ENCODE results near the gene NANS. TPM values are rescaled to one million over a fixed set of nuclear protein-coding genes. Genes with fewer than 3 reads are reported as not detected.

NANS gene
- total and polyA plus RNA-seq, 4 donors: 23.4 to 55.4 (median 42.8) TPM

DNA sequence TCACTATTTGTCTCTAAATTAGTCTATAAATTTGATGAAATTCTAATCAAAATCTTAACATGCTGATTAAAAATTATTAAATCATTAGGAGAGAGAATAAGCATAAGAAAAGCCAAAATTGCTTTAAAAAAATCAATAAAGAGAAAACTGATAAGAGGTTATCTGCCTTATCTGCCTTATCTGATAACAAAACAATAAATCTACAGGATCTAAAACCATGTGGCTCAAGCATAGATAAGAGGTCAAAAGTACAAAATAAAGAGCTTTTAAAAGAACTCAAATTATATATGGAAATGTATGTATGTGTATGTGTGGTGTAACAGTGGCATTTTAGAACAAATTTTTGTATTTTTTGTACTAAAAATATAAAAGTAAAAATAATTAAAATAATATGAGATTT is 43.9 kb downstream of the NANS start:
- no peaks in the 10 kb centered on the region for H3K27me3 ChIP-seq (ENCODE audit: control insufficient read depth in 4 of 4, insufficient read depth in 4 of 4, low read length in 3 of 4)
- peaks cover 5 to 11% (median 8%) of the 10 kb centered on the region in 4 donors for H3K36me3 ChIP-seq (ENCODE audit: control insufficient read depth in 4 of 4, insufficient read depth in 3 of 4, low read depth in 1 of 4, low read length in 3 of 4)
- peaks cover 0 to 5% (median 2%) of the 10 kb centered on the region in 4 donors for H3K4me1 ChIP-seq (ENCODE audit: control insufficient read depth in 4 of 4, insufficient read depth in 4 of 4, low read length in 3 of 4)
- no peak overlapping the region for H3K27ac ChIP-seq (ENCODE audit: low read depth in 1 of 2, low read length in 2 of 2)
- no peak for TF ChIP-seq ATF3 (IDR thresholded peaks at IDR 0.05)
- DNase-seq (ENCODE audit: low spot score): no peak
- no peaks in the 10 kb centered on the region for H3K9me3 ChIP-seq (ENCODE audit: control insufficient read depth in 4 of 4, low read length in 3 of 4)
- H3K9ac ChIP-seq (ENCODE audit: low read depth in 1 of 2, low read length in 2 of 2): no peak overlapping the region
- H3K4me3 ChIP-seq (ENCODE audit: low read depth in 1 of 3, low read length in 3 of 3): no peak overlapping the region

- no peak overlapping the region for H3K27ac ChIP-seq (ENCODE audit: low read depth in 1 of 2, low read length in 2 of 2)
- TF ChIP-seq TAF1 (conservative IDR thresholded peaks at IDR 0.05) (no peak), RXRA (IDR thresholded peaks at IDR 0.05) (no peak), HNF4A (conservative IDR thresholded peaks at IDR 0.05) (no peak), CTCF (IDR thresholded peaks at IDR 0.05; ENCODE audit: low read depth, low read length, missing input control) (no peak), EGR1 (IDR thresholded peaks at IDR 0.05; ENCODE audit: low read depth in 2 of 2) (no peak), ATF3 (IDR thresholded peaks at IDR 0.05) (no peak), FOXA2 (IDR thresholded peaks at IDR 0.05) (no peak), ZBTB33 (IDR thresholded peaks at IDR 0.05) (no peak), GABPA (IDR thresholded peaks at IDR 0.05 in 1 of 2, conservative IDR thresholded peaks at IDR 0.05 in 1 of 2) (no peak), JUND (IDR thresholded peaks at IDR 0.05) (no peak), SP1 (IDR thresholded peaks at IDR 0.05) (no peak), YY1 (IDR thresholded peaks at IDR 0.05) (no peak), RAD21 (IDR thresholded peaks at IDR 0.05) (no peak), HNF4G (IDR thresholded peaks at IDR 0.05) (no peak), NR2F2 (IDR thresholded peaks at IDR 0.05) (no peak), REST (IDR thresholded peaks at IDR 0.05) (no peak), FOXA1 (IDR thresholded peaks at IDR 0.05) (no peak)
Observed at GRCh38 chr9:98101416-98101815, 44.9 kb downstream of the NANS start.

More at GRCh38 chr9:98101416-98101815, 44.9 kb downstream of the NANS start:
- Histone ChIP-seq H3K9ac (ENCODE audit: low read depth in 1 of 2, low read length in 2 of 2) (no peak overlapping the region), H3K4me1 (ENCODE audit: control insufficient read depth in 4 of 4, insufficient read depth in 4 of 4, low read length in 3 of 4) (peaks cover 0 to 5% (median 2%) of the 10 kb centered on the region in 4 donors), H3K9me3 (ENCODE audit: control insufficient read depth in 4 of 4, low read length in 3 of 4) (no peaks in the 10 kb centered on the region), H3K4me3 (ENCODE audit: low read depth in 1 of 3, low read length in 3 of 3) (no peak overlapping the region), H3K36me3 (ENCODE audit: control insufficient read depth in 4 of 4, insufficient read depth in 3 of 4, low read depth in 1 of 4, low read length in 3 of 4) (peaks cover 0 to 8% (median 3%) of the 10 kb centered on the region in 4 donors), H3K27me3 (ENCODE audit: control insufficient read depth in 4 of 4, insufficient read depth in 4 of 4, low read length in 3 of 4) (no peaks in the 10 kb centered on the region)
- no peak for DNase-seq (ENCODE audit: low spot score)
- WGBS: 95% methylated on average over 7 of the region's 7 CpGs
